ENCODE measurements around the gene NSF. TPM values are rescaled to one million over a fixed set of nuclear protein-coding genes. Genes with fewer than 3 reads are reported as not detected.
"Not testable (repeated sequence)": the region's sequence is repeated elsewhere in the genome, so short reads cannot be mapped to it uniquely, and the experiment has no call there.

The NSF gene
- total RNA-seq, 4 donors from 2014 or later, result 24.5 to 80.0 (median 44.6) TPM

DNA sequence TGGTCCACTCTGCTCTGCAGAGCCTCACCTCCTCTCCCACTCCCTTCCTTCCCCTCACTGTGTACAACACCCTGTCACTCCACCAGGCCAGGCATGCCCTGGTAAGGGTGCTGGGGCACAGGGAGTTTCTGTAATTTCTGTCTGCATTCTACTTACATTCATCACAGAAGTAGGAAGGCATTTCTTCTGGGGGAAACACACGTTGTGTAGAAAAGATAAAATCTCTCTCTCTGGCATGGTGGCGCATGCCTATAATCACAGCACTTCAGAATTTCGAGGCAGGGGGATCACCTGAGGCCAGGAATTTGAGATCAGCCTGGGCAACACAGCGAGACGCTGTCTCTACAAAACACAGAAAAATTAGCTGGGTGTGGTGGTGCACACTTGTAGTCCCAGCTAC lies 201.1 kb downstream of the NSF start:
- no peaks in the 10 kb centered on the region for H3K9me3 ChIP-seq
- no peak overlapping the region for H3K4me3 ChIP-seq
- no peaks in the 10 kb centered on the region for H3K4me1 ChIP-seq
- no peak for DNase-seq
- peaks cover 0 to 3% of the 10 kb centered on the region in 2 donors for H3K27me3 ChIP-seq
- H3K36me3 ChIP-seq, result no peaks in the 10 kb centered on the region
- TF ChIP-seq POLR2A (IDR thresholded peaks at IDR 0.05), result no peak
- TF ChIP-seq, protein P1, sequence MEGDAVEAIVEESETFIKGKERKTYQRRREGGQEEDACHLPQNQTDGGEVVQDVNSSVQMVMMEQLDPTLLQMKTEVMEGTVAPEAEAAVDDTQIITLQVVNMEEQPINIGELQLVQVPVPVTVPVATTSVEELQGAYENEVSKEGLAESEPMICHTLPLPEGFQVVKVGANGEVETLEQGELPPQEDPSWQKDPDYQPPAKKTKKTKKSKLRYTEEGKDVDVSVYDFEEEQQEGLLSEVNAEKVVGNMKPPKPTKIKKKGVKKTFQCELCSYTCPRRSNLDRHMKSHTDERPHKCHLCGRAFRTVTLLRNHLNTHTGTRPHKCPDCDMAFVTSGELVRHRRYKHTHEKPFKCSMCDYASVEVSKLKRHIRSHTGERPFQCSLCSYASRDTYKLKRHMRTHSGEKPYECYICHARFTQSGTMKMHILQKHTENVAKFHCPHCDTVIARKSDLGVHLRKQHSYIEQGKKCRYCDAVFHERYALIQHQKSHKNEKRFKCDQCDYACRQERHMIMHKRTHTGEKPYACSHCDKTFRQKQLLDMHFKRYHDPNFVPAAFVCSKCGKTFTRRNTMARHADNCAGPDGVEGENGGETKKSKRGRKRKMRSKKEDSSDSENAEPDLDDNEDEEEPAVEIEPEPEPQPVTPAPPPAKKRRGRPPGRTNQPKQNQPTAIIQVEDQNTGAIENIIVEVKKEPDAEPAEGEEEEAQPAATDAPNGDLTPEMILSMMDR (IDR thresholded peaks at IDR 0.05), result no peak
- H3K27ac ChIP-seq, result no peak overlapping the region

DNA sequence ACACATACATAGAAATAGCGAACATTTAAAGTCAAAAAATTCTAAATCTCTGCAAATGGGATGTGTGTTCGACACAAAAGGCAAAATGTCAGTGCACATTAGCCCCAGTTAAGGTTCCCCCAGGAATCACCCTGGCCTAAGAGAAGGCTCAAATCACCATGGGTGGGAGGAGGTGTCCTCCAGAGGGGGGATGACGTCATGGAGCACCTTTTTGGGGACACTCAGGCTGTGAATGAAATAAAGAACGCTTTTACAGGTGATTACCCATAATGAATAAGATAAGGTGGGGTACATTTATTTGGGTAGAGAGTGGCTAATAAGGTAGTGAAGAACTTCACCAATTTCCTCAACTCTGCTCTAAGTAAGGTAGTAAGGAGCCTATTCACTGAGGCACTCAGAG lies 201.6 kb downstream of the NSF start:
- Histone ChIP-seq H3K27me3 (peaks cover 0 to 3% of the 10 kb centered on the region in 2 donors), H3K36me3 (no peaks in the 10 kb centered on the region), H3K9me3 (no peaks in the 10 kb centered on the region), H3K4me3 (no peak overlapping the region), H3K4me1 (no peaks in the 10 kb centered on the region), H3K27ac (no peak overlapping the region)
- no peak for DNase-seq
- no peak for TF ChIP-seq POLR2A (IDR thresholded peaks at IDR 0.05)
- TF ChIP-seq, protein P1 (IDR thresholded peaks at IDR 0.05), result no peak

DNA sequence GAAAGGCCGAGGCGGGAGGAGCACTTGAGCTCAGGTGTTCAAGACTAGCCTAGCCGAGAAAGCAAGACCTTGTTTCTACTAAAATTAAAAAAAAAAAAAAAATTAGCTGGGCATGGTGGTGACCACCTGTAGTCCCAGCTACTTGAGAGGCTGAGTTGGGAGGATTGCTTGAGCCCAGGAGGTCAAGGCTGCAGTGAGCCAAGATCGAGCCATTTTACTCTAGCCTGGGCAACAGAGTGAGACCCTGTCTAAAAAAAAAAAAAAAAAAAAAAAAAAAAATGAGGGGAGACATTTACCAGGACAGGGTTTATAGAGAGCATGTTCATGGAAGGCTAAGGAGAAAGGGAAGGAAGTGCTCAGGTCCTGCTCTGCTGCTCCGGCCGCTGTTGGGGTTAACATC lies 202.6 kb downstream of the NSF start:
- not testable (repeated sequence) for H3K4me3 ChIP-seq, H3K4me1 ChIP-seq, DNase-seq, H3K27me3 ChIP-seq, H3K27ac ChIP-seq, H3K9me3 ChIP-seq, H3K36me3 ChIP-seq

DNA sequence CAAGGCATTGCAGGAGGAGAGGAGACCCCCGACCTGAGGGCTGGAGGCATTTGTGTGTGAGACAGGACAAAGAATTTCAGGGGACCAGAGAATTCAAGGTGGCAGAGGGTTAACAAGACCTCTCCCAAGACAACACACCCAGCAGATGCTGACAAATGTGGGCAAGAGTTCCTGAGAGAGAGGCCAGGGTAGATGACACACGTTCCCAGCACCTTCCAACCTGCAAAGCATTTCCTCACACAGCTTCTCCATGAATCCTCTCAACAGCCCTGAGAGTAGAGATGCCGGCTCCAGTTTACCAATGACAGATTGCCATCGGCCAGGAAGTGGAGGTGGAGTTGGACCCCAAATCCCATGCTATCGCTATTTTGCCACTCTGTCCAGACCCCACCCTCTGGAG lies 203.1 kb downstream of the NSF start:
- H3K4me1 ChIP-seq, result no peaks in the 10 kb centered on the region
- no peak for DNase-seq
- no peaks in the 10 kb centered on the region for H3K9me3 ChIP-seq
- no peak overlapping the region for H3K4me3 ChIP-seq
- peaks cover 0 to 3% of the 10 kb centered on the region in 2 donors for H3K27me3 ChIP-seq
- H3K27ac ChIP-seq, result no peak overlapping the region
- no peaks in the 10 kb centered on the region for H3K36me3 ChIP-seq
- TF ChIP-seq POLR2A (IDR thresholded peaks at IDR 0.05), result no peak
- TF ChIP-seq, protein P1 (IDR thresholded peaks at IDR 0.05), result no peak

DNA sequence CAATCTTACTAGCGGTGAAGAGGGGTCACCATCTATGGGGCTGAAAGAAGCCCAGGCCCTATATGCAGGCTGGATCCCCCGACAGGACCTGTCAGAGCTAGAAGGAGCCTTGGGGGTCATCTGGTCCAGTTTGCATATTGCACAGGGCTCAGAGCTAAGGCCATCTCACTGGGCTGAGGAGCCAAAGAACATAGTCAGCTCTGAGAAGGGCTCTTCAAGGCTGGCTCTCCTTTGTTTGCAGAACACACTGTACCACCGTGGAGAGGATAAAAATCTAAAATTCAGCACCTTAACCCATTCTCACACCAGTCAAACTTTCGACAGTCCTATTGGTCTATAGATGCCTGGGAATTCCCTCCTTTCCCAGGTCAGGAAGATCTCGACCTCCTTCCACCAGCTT lies 203.8 kb downstream of the NSF start:
- TF ChIP-seq, protein P1 (IDR thresholded peaks at IDR 0.05), result no peak
- TF ChIP-seq POLR2A (IDR thresholded peaks at IDR 0.05), result no peak
- H3K4me1 ChIP-seq, result no peaks in the 10 kb centered on the region
- no peak overlapping the region for H3K4me3 ChIP-seq
- H3K27ac ChIP-seq, result no peak overlapping the region
- peaks cover 0 to 3% of the 10 kb centered on the region in 2 donors for H3K27me3 ChIP-seq
- no peaks in the 10 kb centered on the region for H3K9me3 ChIP-seq
- no peak for DNase-seq
- H3K36me3 ChIP-seq, result no peaks in the 10 kb centered on the region

DNA sequence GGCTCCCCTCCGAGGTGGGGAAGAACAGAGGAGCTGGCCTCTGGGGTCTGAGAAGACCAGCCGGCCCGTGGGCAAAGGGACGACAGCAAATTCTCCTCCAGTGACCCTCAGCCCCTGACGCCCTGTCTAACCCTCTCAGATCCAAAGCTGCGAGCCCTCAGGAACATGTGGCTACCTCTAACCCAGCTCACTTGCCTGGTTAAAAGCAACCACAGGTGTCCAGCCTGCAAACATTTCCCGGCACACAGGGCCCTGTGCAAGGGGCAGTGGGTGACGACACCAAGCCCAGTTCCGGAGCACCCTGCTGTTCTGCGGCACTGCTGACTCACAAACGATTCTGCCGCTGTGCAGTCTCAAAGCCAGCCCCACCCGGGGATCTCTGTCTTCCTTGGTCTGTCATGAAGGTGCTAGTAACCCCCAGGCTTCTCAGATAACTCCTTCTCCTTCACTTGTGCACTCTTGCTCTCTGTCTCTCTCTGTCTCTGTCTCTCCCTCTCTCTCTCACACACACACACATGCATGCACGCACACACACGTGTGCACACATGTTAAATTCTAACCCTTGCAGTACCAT lies 205.0 kb downstream of the NSF start:
- no peak overlapping the region for H3K4me3 ChIP-seq
- no peaks in the 10 kb centered on the region for H3K9me3 ChIP-seq
- H3K27me3 ChIP-seq, result peaks cover 0 to 3% of the 10 kb centered on the region in 2 donors
- H3K36me3 ChIP-seq, result no peaks in the 10 kb centered on the region
- no peak for TF ChIP-seq POLR2A (IDR thresholded peaks at IDR 0.05)
- TF ChIP-seq, protein P1 (IDR thresholded peaks at IDR 0.05), result no peak
- H3K4me1 ChIP-seq, result no peaks in the 10 kb centered on the region
- DNase-seq, result no peak
- no peak overlapping the region for H3K27ac ChIP-seq

Data from Peyer's patch (tissue), 4 donors.